Panc1 (cell line): ENCODE data around the gene GMPR. TPM values are rescaled to one million over a fixed set of nuclear protein-coding genes. Genes with fewer than 3 reads are reported as not detected.

Experiments
- ATAC-seq: fragments of 200-7000 bp; cut with Tn5 transposase; 2 replicates; pipeline ENCODE4 v1.9.1; 2020; ENCODE audit warnings: mild to moderate bottlenecking, moderate library complexity
- Bru-seq: library from RNA; stranded (reverse); fragments of 400-500 nt; gene quantifications from one replicate; lab custom pipeline; 2021; lab: Mats Ljungman, UMichigan
- BruChase-seq, 2 experiments: library from RNA; stranded (reverse); fragments of 400-500 nt; gene quantifications; one replicate each; lab custom pipeline; 2021; lab: Mats Ljungman, UMichigan
- BruUV-seq: library from RNA; stranded (reverse); fragments of 400-500 nt; replicated peaks from 2 replicates; lab custom pipeline; 2021; lab: Mats Ljungman, UMichigan
- CTCF ChIA-PET: fragments of 300-600 bp; sonication (Branson Sonifier 250); formaldehyde crosslinking; loops from one replicate; lab custom pipeline; 2022; ENCODE audit warnings: antibody characterized with exemption; lab: Charles Lee
- POLR2A ChIA-PET: fragments of 300-600 bp; sonication (Branson Sonifier 250); formaldehyde crosslinking; loops from one replicate; lab custom pipeline; 2022; ENCODE audit warnings: antibody characterized with exemption; lab: Charles Lee
- DNase-seq: peaks from one replicate; pipeline ENCODE4 v3.0.0-alpha.2; 2010; ENCODE audit warnings: low read depth, low spot score
- H3K27ac ChIP-seq: 2 replicates; pipeline ENCODE4 v1.5.1; 2011; ENCODE audit warnings: mild to moderate bottlenecking, low read length, inconsistent platforms
- H3K27me3 ChIP-seq: fragments of 200-500 bp; sonication (Bioruptor generic); 2 replicates; pipeline ENCODE4 v1.6.0; 2014; ENCODE audit warnings: low read length, inconsistent platforms; ENCODE audit not compliant: control insufficient read depth, insufficient read depth
- H3K36me3 ChIP-seq: fragments of 200-500 bp; sonication (Bioruptor generic); 2 replicates; pipeline ENCODE4 v1.5.1; 2014; ENCODE audit warnings: inconsistent platforms, mild to moderate bottlenecking, low read length, moderate library complexity; ENCODE audit not compliant: control insufficient read depth, insufficient read depth
- H3K4me1 ChIP-seq: 2 replicates; pipeline ENCODE4 v1.5.1; 2011; ENCODE audit warnings: inconsistent platforms, mild to moderate bottlenecking, low read length, moderate library complexity; ENCODE audit not compliant: control insufficient read depth, insufficient read depth
- H3K4me3 ChIP-seq, 2 experiments: 2 replicates each; pipeline ENCODE4 v1.5.1; 2011 to 2012; ENCODE audit warnings: low read depth in 2 of 2, low read length in 2 of 2, mild to moderate bottlenecking in 2 of 2, inconsistent platforms in 1 of 2, moderate library complexity in 1 of 2
- H3K9me3 ChIP-seq: fragments of 200-500 bp; sonication (Bioruptor generic); 2 replicates; pipeline ENCODE4 v1.5.1; 2014; ENCODE audit warnings: low read depth, mild to moderate bottlenecking, inconsistent platforms, low read length, moderate library complexity; ENCODE audit not compliant: control insufficient read depth, insufficient read depth
- CTCF ChIP-seq: fragments of 450-650 bp; IDR thresholded peaks from 2 replicates; pipeline ENCODE4 v1.5.1; 2017; ENCODE audit warnings: mild to moderate bottlenecking
- POLR2AphosphoS5 ChIP-seq: IDR thresholded peaks from 2 replicates; pipeline ENCODE4 v1.6.1; 2012; ENCODE audit warnings: mild to moderate bottlenecking, low read depth, low read length, moderate library complexity
- REST ChIP-seq, 2 experiments: IDR thresholded peaks; 2 replicates each; pipeline ENCODE4 v1.6.1; 2011 to 2012; ENCODE audit warnings: low read depth in 2 of 2, control low read depth in 1 of 2, low read length in 1 of 2, mild to moderate bottlenecking in 1 of 2, moderate library complexity in 1 of 2; ENCODE audit not compliant: insufficient read depth in 1 of 2
- SIN3A ChIP-seq: IDR thresholded peaks from 2 replicates; pipeline ENCODE4 v1.6.1; 2012; ENCODE audit warnings: low read depth, mild to moderate bottlenecking, low read length, moderate library complexity, borderline replicate concordance; ENCODE audit not compliant: insufficient read depth
- TCF7L2 ChIP-seq: IDR thresholded peaks from 2 replicates; pipeline ENCODE4 v1.6.1; 2011; ENCODE audit warnings: mild to moderate bottlenecking, low read depth, low read length, inconsistent platforms
- in situ Hi-C: cut with HindIII; loops from 2 replicates; pipeline ENCODE4 v1.10.0; 2016; ENCODE audit warnings: low sequenced_read_pairs, low pct_unique_long_range_greater_than_20kb
- intact Hi-C: fragments of 100-400 bp; cut with micrococcal nuclease; formaldehyde crosslinking; loops from one replicate; pipeline ENCODE4 v1.10.0; 2022; ENCODE audit not compliant: unreplicated experiment
- long read RNA-seq: library from polyadenylated mRNA; unstranded; transcript quantifications from one replicate; pipeline ENCODE4 v2.0.0, GENCODE V29; 2021; ENCODE audit not compliant: unreplicated experiment
- polyA plus RNA-seq: library from polyadenylated mRNA; unstranded; fragments of >200 nt; gene quantifications from one replicate; pipeline ENCODE4 v1.2.1, GENCODE V29; 2012; ENCODE audit warnings: missing spikeins; ENCODE audit not compliant: insufficient read length
- total RNA-seq: library from RNA; stranded (reverse); gene quantifications from one replicate; pipeline ENCODE4 v1.2.1, GENCODE V29; 2021; ENCODE audit not compliant: unreplicated experiment

The GMPR gene
- total RNA-seq (3.5 TPM), Bru-seq, nascent RNA (percentile 32 among the genes with signal in this experiment), BruChase-seq, experiment 1, labeled RNA remaining after a 2-hour chase (percentile 25 among the genes with signal in this experiment), BruChase-seq, experiment 2, labeled RNA remaining after a 6-hour chase (percentile 31 among the genes with signal in this experiment)
- 3.5 TPM for polyA plus RNA-seq
- long read RNA-seq, transcript GMPR-201 (9 exons, 1,515 nt) = major isoform, 8 of 8 reads
- long read RNA-seq, partial matches to known transcripts = 0 of 8 reads
- long read RNA-seq, other reads (novel, unspliced or antisense) = 0 of 8 reads

- Histone ChIP-seq H3K36me3 (no peaks in the 10 kb centered on the region), H3K9me3 (no peaks in the 10 kb centered on the region), H3K4me3 (peak within 1 kb of the TSS; percentile 51 to 81), H3K4me1 (no peaks in the 10 kb centered on the region), H3K27me3 (peaks cover 12% of the 10 kb centered on the region), H3K27ac (no peak within 1 kb of the TSS)
- no TSS peak for BruUV-seq
- ChIA-PET CTCF (interaction anchor here (1.1 kb wide), 1 partner anchor 8 kb away, joined by 3 read pairs; no protein-coding TSS in a partner anchor), POLR2A (no interaction called here)
- in situ Hi-C loops = no loop called here
- ATAC-seq (peak; percentile 68), DNase-seq (no peak)
- TF ChIP-seq SIN3A (no peak), POLR2AphosphoS5 (no peak), TCF7L2 (no peak), REST (IDR thresholded peaks at IDR 0.05; ENCODE audit: insufficient read depth in 1 of 2, low read depth in 2 of 2, low read length in 1 of 2) (no peak), CTCF (no peak; the same call in 1 of the 2 replicates)
- intact Hi-C loops = no loop called here
Observed at GRCh38 chr6:16238057-16238962, at the start of gene GMPR. Gene GMPR (plus strand): TSS chr6:16238587. CDS start chr6:16238694, 107 bp downstream.

- Histone ChIP-seq H3K4me3 (no peak overlapping the region), H3K27me3 (peaks cover 20% of the 10 kb centered on the region), H3K36me3 (no peaks in the 10 kb centered on the region), H3K27ac (no peak overlapping the region), H3K4me1 (no peaks in the 10 kb centered on the region), H3K9me3 (no peaks in the 10 kb centered on the region)
- ATAC-seq = no peak
- no peak for DNase-seq
- POLR2A ChIA-PET = no interaction called here
- in situ Hi-C loops = no loop called here
- no TSS peak for BruUV-seq
- CTCF ChIA-PET = no interaction called here
- TF ChIP-seq CTCF = no peak
- no peak for TF ChIP-seq POLR2AphosphoS5
- intact Hi-C loops = no loop called here
Observed at GRCh38 chr6:16190214-16190613, 48.2 kb upstream of the GMPR start.
